Osteoblast (primary cell): ENCODE data around the gene CEMIP2. TPM values are rescaled to one million over a fixed set of nuclear protein-coding genes. Genes with fewer than 3 reads are reported as not detected.

Source experiments
- DNase-seq: peaks from one replicate; pipeline ENCODE4 v3.0.0; 2011; ENCODE audit warnings: low spot score, mixed read lengths; ENCODE audit not compliant: insufficient read length; ENCODE audit errors: missing footprints
- H2AFZ ChIP-seq: 2 replicates; pipeline ENCODE4 v1.6.0; 2011; ENCODE audit warnings: mild to moderate bottlenecking, low read length
- H3K27ac ChIP-seq: 2 replicates; pipeline ENCODE4 v1.5.1; 2011; ENCODE audit warnings: mild to moderate bottlenecking, low read depth, low read length, moderate library complexity
- H3K27me3 ChIP-seq: 2 replicates; pipeline ENCODE4 v1.6.0; 2012; ENCODE audit warnings: mild to moderate bottlenecking, control low read depth, inconsistent platforms, low read length, moderate library complexity; ENCODE audit not compliant: insufficient read depth
- H3K36me3 ChIP-seq: 2 replicates; pipeline ENCODE4 v1.5.1; 2011; ENCODE audit warnings: mild to moderate bottlenecking, low read length, control low read depth, moderate library complexity; ENCODE audit not compliant: insufficient read depth
- H3K4me1 ChIP-seq: 2 replicates; pipeline ENCODE4 v1.5.1; 2011; ENCODE audit warnings: mild to moderate bottlenecking, low read length, control low read depth, moderate library complexity; ENCODE audit not compliant: insufficient read depth
- H3K4me2 ChIP-seq: 2 replicates; pipeline ENCODE4 v1.6.0; 2011; ENCODE audit warnings: mild to moderate bottlenecking, low read length; ENCODE audit not compliant: insufficient read depth
- H3K4me3 ChIP-seq: fragments of 200-600 bp; sonication (generic); 3 replicates; pipeline ENCODE4 v1.5.1; 2012; ENCODE audit warnings: mild to moderate bottlenecking, low read length, inconsistent platforms; ENCODE audit not compliant: insufficient read depth
- H3K79me2 ChIP-seq: 2 replicates; pipeline ENCODE4 v1.6.0; 2012; ENCODE audit warnings: mild to moderate bottlenecking, low read length, control low read depth, inconsistent platforms; ENCODE audit not compliant: insufficient read depth
- H3K9me3 ChIP-seq: 2 replicates; pipeline ENCODE4 v1.5.1; 2011; ENCODE audit warnings: low read depth, low read length, control low read depth
- H4K20me1 ChIP-seq: 2 replicates; pipeline ENCODE4 v1.6.0; 2012; ENCODE audit warnings: mild to moderate bottlenecking, low read length, control low read depth; ENCODE audit not compliant: insufficient read depth
- total RNA-seq: library from RNA; depleted of rRNA; stranded (reverse); fragments of >200 nt; gene quantifications from 2 replicates; pipeline ENCODE4 v1.2.3, GENCODE V29; 2012
- TF ChIP-seq, protein P1 (sequence below): IDR thresholded peaks from 2 replicates; pipeline ENCODE4 v1.5.1; 2011; ENCODE audit warnings: mild to moderate bottlenecking, low read depth, low read length, moderate library complexity; ENCODE audit errors: extremely low read depth

CEMIP2 gene
- total RNA-seq, 1 donor, result 66.2 TPM

DNA sequence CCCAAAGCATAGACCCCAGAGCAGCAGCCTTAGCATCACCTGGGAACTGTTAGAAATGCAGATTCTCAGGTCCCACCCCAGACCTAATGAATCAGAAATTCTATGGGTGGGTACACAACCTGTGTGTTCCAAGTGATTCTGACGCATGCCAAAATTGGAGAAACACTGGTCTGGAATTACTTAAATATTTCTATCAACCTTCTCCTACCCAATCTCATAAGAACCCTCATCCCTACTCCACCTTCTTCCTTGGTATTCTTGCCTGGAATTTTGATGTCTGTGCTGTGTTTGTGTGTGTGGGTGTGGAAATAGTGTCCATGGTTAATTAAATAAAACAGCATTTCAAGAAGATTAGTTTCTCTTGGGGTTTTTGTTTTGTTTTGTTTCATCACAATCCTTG is 111.8 kb downstream of the CEMIP2 start:
- Histone ChIP-seq H3K4me3 (no peak overlapping the region), H3K9me3 (no peaks in the 10 kb centered on the region), H2AFZ (no peak overlapping the region), H3K27me3 (no peaks in the 10 kb centered on the region), H3K4me2 (no peak overlapping the region), H4K20me1 (no peaks in the 10 kb centered on the region), H3K27ac (no peak overlapping the region), H3K4me1 (no peaks in the 10 kb centered on the region), H3K79me2 (no peaks in the 10 kb centered on the region), H3K36me3 (no peaks in the 10 kb centered on the region)
- TF ChIP-seq, protein P1, sequence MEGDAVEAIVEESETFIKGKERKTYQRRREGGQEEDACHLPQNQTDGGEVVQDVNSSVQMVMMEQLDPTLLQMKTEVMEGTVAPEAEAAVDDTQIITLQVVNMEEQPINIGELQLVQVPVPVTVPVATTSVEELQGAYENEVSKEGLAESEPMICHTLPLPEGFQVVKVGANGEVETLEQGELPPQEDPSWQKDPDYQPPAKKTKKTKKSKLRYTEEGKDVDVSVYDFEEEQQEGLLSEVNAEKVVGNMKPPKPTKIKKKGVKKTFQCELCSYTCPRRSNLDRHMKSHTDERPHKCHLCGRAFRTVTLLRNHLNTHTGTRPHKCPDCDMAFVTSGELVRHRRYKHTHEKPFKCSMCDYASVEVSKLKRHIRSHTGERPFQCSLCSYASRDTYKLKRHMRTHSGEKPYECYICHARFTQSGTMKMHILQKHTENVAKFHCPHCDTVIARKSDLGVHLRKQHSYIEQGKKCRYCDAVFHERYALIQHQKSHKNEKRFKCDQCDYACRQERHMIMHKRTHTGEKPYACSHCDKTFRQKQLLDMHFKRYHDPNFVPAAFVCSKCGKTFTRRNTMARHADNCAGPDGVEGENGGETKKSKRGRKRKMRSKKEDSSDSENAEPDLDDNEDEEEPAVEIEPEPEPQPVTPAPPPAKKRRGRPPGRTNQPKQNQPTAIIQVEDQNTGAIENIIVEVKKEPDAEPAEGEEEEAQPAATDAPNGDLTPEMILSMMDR, result no peak
- DNase-seq, result no peak

DNA sequence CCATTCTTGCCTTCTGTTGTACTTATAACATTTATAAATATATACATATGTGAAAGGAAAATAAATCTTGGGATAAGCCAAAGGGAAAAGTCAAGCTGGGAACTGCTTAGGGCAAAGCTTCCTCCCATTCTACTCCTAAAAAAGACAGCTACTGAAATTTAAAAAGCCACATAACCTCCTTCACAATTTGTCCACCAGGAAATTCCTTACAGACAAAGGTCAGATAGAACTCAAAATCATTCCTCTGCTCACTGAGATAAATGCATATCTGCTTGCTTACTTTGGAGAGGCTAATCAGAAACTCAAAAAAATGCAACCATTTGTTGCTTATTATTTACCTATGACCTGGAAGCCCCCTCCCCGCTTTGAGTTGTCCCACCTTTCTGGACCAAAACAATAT is 112.5 kb downstream of the CEMIP2 start:
- DNase-seq, result no peak
- Histone ChIP-seq H4K20me1 (no peaks in the 10 kb centered on the region), H2AFZ (no peak overlapping the region), H3K36me3 (no peaks in the 10 kb centered on the region), H3K79me2 (no peaks in the 10 kb centered on the region), H3K27me3 (no peaks in the 10 kb centered on the region), H3K4me3 (no peak overlapping the region), H3K4me2 (no peak overlapping the region), H3K9me3 (no peaks in the 10 kb centered on the region), H3K4me1 (no peaks in the 10 kb centered on the region), H3K27ac (no peak overlapping the region)
- TF ChIP-seq, protein P1, result no peak

DNA sequence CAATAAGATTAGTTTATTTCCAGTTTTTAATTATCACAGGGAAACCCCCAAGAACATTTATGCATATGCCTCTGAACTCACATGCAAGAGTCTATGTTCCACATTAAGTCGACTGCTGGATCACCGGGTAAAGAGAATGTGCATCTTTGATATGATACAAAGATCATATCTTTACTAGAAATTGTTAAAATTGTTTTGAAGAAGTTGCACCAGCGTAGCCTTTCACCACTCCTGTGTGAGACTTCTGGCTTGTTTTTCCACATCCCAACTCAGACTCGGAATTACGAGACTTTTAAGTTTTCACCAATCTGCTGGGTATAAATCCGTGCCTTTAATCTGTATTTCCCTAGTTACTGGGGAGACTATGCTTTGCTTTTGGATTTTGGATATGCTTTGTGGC is 113.2 kb downstream of the CEMIP2 start:
- no peak for DNase-seq
- H2AFZ ChIP-seq, result no peak overlapping the region
- H3K4me1 ChIP-seq, result no peaks in the 10 kb centered on the region
- TF ChIP-seq, protein P1, result no peak
- H3K79me2 ChIP-seq, result no peaks in the 10 kb centered on the region
- H3K4me2 ChIP-seq, result no peak overlapping the region
- H4K20me1 ChIP-seq, result no peaks in the 10 kb centered on the region
- H3K27me3 ChIP-seq, result no peaks in the 10 kb centered on the region
- H3K4me3 ChIP-seq, result no peak overlapping the region
- no peaks in the 10 kb centered on the region for H3K9me3 ChIP-seq
- H3K27ac ChIP-seq, result no peak overlapping the region
- no peaks in the 10 kb centered on the region for H3K36me3 ChIP-seq

DNA sequence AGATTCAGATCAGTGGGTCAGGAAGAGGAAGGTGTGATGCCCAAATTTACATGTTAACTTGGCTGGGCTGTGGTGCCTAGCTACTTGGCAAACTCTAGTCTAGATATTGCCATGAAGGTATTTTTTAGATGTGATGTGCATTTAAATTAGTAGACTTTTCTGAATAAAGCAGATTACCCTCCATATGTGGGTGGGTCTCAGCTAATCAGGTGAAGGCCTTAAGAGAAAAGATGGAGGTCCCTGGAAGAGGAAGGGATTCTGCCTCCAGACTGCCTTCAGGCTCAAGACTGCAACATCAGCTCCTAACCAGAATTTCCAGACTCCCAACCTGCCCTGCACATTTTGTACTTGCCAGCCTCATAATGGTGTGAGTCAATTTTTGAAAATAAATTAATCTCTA is 115.8 kb downstream of the CEMIP2 start:
- H3K4me1 ChIP-seq, result peaks cover 3% of the 10 kb centered on the region
- H3K36me3 ChIP-seq, result no peaks in the 10 kb centered on the region
- H3K9me3 ChIP-seq, result no peaks in the 10 kb centered on the region
- no peak overlapping the region for H3K4me2 ChIP-seq
- no peak overlapping the region for H2AFZ ChIP-seq
- no peaks in the 10 kb centered on the region for H3K27me3 ChIP-seq
- no peak overlapping the region for H3K4me3 ChIP-seq
- no peak overlapping the region for H3K27ac ChIP-seq
- no peak for DNase-seq
- H4K20me1 ChIP-seq, result no peaks in the 10 kb centered on the region
- H3K79me2 ChIP-seq, result no peaks in the 10 kb centered on the region
- TF ChIP-seq, protein P1, result no peak
